DND-41 (cell line): ENCODE results near the gene ZNF136.

Experiments
- ATAC-seq: fragments of 200-7000 bp; cut with Tn5 transposase; 3 replicates; pipeline ENCODE4 v1.9.1; 2021; ENCODE audit warnings: low read depth; ENCODE audit not compliant: insufficient read depth
- DNase-seq: peaks from one replicate; pipeline ENCODE4 v3.0.0-alpha.2; 2020
- H2AFZ ChIP-seq: 2 replicates; pipeline ENCODE4 v1.6.0; 2012; ENCODE audit warnings: low read depth, low read length
- H3K27ac ChIP-seq: 2 replicates; pipeline ENCODE4 v1.5.1; 2012; ENCODE audit warnings: low read length, inconsistent platforms
- H3K27me3 ChIP-seq: fragments of 200-600 bp; sonication (generic); 2 replicates; pipeline ENCODE4 v1.6.0; 2012; ENCODE audit warnings: low read length, mild to moderate bottlenecking, inconsistent platforms; ENCODE audit not compliant: insufficient read depth, poor library complexity
- H3K36me3 ChIP-seq: 2 replicates; pipeline ENCODE4 v1.5.1; 2012; ENCODE audit warnings: low read length, inconsistent platforms; ENCODE audit not compliant: insufficient read depth
- H3K4me1 ChIP-seq: 2 replicates; pipeline ENCODE4 v1.5.1; 2012; ENCODE audit warnings: mild to moderate bottlenecking, low read length; ENCODE audit not compliant: insufficient read depth
- H3K4me2 ChIP-seq: 2 replicates; pipeline ENCODE4 v1.6.0; 2012; ENCODE audit warnings: mild to moderate bottlenecking, moderate library complexity, low read length, inconsistent platforms; ENCODE audit not compliant: insufficient read depth
- H3K4me3 ChIP-seq, 2 experiments: fragments of 200-600 bp in 1 of 2; shearing (Covaris generic) in 1 of 2; 2 replicates each; pipeline ENCODE4 v1.5.1; 2012 to 2016; ENCODE audit warnings: inconsistent platforms in 2 of 2, low read length in 2 of 2, mild to moderate bottlenecking in 2 of 2, low read depth in 1 of 2, moderate library complexity in 1 of 2
- H3K79me2 ChIP-seq: 2 replicates; pipeline ENCODE4 v1.6.0; 2012; ENCODE audit warnings: low read length, inconsistent platforms; ENCODE audit not compliant: insufficient read depth
- H3K9ac ChIP-seq: 2 replicates; pipeline ENCODE4 v1.6.0; 2012; ENCODE audit warnings: low read depth, mild to moderate bottlenecking, inconsistent platforms, low read length, moderate library complexity
- H3K9me3 ChIP-seq: 2 replicates; pipeline ENCODE4 v1.5.1; 2012; ENCODE audit warnings: low read length, moderate library complexity, mild to moderate bottlenecking, inconsistent platforms; ENCODE audit not compliant: insufficient read depth, severe bottlenecking
- H4K20me1 ChIP-seq: 2 replicates; pipeline ENCODE4 v1.6.0; 2012; ENCODE audit warnings: low read length; ENCODE audit not compliant: insufficient read depth
- EZH2 ChIP-seq: IDR thresholded peaks from 3 replicates; pipeline ENCODE4 v1.6.1; 2012; ENCODE audit warnings: borderline replicate concordance, low read depth, mild to moderate bottlenecking, moderate library complexity, low read length, inconsistent platforms; ENCODE audit not compliant: severe bottlenecking
- TF ChIP-seq, protein P1 (sequence below): IDR thresholded peaks from 2 replicates; pipeline ENCODE4 v1.5.1; 2012; ENCODE audit warnings: borderline replicate concordance, low read length, moderate library complexity, mild to moderate bottlenecking; ENCODE audit not compliant: poor library complexity, severe bottlenecking; ENCODE audit errors: extremely low read depth

The ZNF136 gene

DNA sequence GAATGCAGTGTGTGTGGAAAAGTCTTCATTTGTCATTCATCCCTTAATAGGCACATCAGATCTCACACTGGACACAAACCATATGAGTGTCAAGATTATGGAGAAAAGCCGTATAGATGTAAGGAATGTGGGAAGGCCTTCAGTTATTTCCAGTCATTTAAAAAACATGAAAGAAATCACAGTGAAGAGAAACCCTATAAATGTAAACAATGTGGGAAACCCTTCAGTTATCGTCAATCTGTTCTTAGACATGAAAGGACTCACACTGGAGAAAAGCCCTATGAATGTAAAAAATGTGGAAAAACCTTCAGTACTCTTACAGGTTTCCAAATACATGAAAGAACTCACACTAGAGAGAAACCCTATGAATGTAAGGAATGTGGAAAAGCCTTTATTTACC, 45.3 kb downstream of the ZNF136 start:
- H3K4me2 ChIP-seq = no peak overlapping the region
- no peak overlapping the region for H3K9ac ChIP-seq
- H3K79me2 ChIP-seq = peaks cover 7% of the 10 kb centered on the region; the same call in 1 of the 2 replicates
- TF ChIP-seq EZH2 = no peak
- TF ChIP-seq, protein P1, sequence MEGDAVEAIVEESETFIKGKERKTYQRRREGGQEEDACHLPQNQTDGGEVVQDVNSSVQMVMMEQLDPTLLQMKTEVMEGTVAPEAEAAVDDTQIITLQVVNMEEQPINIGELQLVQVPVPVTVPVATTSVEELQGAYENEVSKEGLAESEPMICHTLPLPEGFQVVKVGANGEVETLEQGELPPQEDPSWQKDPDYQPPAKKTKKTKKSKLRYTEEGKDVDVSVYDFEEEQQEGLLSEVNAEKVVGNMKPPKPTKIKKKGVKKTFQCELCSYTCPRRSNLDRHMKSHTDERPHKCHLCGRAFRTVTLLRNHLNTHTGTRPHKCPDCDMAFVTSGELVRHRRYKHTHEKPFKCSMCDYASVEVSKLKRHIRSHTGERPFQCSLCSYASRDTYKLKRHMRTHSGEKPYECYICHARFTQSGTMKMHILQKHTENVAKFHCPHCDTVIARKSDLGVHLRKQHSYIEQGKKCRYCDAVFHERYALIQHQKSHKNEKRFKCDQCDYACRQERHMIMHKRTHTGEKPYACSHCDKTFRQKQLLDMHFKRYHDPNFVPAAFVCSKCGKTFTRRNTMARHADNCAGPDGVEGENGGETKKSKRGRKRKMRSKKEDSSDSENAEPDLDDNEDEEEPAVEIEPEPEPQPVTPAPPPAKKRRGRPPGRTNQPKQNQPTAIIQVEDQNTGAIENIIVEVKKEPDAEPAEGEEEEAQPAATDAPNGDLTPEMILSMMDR = no peak
- ATAC-seq (no peak), DNase-seq (no peak)
- H3K36me3 ChIP-seq = peaks cover 33% of the 10 kb centered on the region
- H3K4me3 ChIP-seq = no peak overlapping the region
- no peak overlapping the region for H3K27ac ChIP-seq
- no peak overlapping the region for H2AFZ ChIP-seq
- H3K9me3 ChIP-seq = peaks cover 14% of the 10 kb centered on the region
- no peaks in the 10 kb centered on the region for H3K4me1 ChIP-seq
- no peaks in the 10 kb centered on the region for H4K20me1 ChIP-seq
- no peaks in the 10 kb centered on the region for H3K27me3 ChIP-seq

DNA sequence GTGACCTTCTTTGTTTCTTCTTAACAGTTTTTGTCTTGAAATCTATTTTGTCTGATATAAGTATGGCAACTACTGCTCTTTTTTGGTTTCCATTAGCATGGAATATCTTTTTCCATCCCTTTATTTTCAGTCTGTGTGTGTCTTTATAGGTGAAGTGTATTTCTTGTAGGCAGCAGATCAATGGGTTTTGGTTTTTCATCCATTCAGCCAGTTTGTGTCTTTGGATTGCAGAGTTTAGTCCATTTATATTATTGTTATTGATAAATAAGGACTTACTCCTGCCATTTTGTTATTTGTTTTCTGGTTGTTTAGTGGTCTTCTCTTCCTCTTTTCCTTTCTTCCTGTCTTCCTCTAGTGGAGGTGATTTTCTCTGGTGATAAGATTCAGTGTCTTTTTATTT, 54.4 kb downstream of the ZNF136 start:
- Histone ChIP-seq H2AFZ (no peak overlapping the region), H3K9ac (no peak overlapping the region), H3K27me3 (no peaks in the 10 kb centered on the region), H3K79me2 (peaks cover 5% of the 10 kb centered on the region; the same call in 1 of the 2 replicates), H3K36me3 (peaks cover 13% of the 10 kb centered on the region), H3K4me1 (no peaks in the 10 kb centered on the region), H3K9me3 (peaks cover 23% of the 10 kb centered on the region), H3K4me2 (no peak overlapping the region), H3K27ac (no peak overlapping the region), H4K20me1 (no peaks in the 10 kb centered on the region), H3K4me3 (no peak overlapping the region)
- DNase-seq = no peak
- no peak for TF ChIP-seq EZH2
- TF ChIP-seq, protein P1 = no peak
- ATAC-seq = no peak

DNA sequence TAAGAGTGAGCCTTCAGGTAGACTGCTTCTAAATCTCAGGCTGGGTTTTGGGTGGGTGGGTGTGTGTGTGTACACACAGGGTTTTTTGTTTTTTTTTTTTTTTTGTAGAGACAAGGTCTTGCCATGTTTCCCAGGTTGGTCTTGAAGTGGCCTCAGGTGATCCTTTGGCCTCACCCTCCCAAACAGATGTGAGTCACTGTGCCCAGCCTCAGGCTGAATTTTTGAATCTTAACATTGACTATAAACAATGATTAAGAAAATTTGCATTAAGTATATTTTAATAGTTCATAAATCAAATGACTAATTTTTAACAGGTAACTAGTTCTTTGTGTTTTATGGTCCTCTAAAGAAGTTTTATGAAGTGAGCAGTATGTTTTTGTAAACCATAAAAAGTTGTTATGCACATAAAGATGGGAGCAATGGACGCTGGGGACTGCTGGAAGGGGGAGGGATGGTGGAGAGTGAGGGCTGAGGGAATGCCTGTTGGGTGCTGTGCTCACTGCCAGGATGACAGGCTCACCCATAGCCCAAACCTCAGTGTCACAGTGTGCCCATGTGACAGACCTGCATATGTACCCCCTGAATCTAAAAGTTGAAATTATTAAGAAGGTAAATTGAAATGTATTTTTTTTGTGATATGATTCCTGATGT, 60.2 kb downstream of the ZNF136 start:
- no peaks in the 10 kb centered on the region for H3K27me3 ChIP-seq
- no peak overlapping the region for H3K9ac ChIP-seq
- no peak overlapping the region for H3K27ac ChIP-seq
- H2AFZ ChIP-seq = no peak overlapping the region
- H3K4me2 ChIP-seq = no peak overlapping the region
- peaks cover 4% of the 10 kb centered on the region for H3K9me3 ChIP-seq
- H3K36me3 ChIP-seq = peaks cover 13% of the 10 kb centered on the region; the same call in 1 of the 2 replicates
- H4K20me1 ChIP-seq = no peaks in the 10 kb centered on the region
- no peak for DNase-seq
- H3K4me3 ChIP-seq = no peak overlapping the region
- no peak for TF ChIP-seq EZH2
- TF ChIP-seq, protein P1 = no peak
- no peaks in the 10 kb centered on the region for H3K4me1 ChIP-seq
- H3K79me2 ChIP-seq = peaks cover 5% of the 10 kb centered on the region; the same call in 1 of the 2 replicates
- no peak for ATAC-seq
